Measurements from ENCODE around the gene IGLL5.

IGLL5 gene

DNA sequence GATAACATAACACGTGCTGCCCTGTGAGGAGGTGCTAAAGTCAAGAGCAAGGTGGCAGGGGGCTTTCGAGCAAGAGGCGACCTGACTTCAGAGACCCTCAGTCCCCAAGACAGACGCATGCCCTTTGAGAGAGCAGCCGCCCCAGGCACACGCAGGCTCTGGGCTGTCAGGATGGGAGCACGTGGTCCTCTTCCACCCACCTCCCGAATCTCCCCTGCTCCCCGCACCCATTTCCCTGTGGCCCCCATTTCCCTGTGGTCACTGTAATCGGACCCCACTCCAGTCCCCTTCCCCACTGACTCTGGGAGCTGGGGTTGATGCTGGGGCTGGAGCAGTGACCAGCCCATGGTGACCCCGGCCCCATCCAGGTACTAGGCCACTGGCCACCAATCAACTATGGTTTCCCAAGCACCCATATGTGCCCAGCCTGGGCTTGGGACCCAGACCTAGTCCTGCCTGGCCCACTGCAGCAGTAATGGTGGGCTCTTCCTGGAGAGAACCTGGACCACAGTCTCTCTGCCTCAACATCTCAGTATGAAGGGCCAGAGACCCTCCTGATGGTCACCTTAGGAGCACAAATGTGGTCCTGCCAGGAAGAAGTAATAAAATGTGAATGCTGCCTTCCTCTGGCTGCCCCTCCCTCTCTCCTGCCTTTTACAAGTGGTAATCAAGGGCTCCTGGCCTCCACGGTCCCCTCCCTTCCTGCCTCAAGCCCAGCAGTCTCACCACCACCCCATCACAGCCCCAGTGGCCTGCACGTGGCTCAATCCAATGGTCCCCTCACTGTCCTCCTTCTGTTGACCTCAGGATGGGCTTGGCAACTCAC, 39.0 kb downstream of the IGLL5 start:
- H3K4me3 ChIP-seq (ENCODE audit: low read depth, low read length) = no peak overlapping the region

DNA sequence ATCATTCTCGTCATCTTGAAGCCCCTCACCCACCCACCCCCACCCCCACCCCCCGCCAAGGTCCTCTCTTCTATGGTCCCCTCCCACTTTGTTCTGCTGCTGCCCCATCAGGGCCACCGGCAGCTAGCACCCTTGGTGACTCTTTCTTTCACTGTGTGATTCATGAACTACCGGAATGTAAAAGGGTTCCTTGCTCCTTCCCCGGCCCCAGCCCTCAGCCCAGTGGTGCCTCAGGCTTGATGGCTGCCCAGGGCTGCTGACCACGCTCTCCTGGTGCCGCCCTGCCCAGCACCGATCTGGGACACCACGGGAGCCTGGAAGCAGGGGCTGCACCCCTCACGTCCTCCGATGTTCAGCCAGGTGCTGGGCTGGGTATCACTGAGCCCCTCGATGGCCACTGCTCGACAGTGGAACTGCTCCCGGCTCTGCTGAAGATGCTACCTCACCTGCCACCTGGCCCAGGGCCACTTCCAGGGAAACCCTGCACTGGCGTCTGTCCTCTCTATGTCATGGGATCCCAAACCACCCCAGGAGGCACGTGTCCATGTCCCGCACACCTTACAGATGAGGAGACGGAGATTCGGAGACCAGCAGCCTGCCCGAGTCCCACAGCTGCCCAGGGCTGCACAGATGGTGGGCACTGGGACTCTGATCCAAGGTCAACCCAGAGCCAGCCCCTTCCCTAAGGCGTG, 39.7 kb downstream of the IGLL5 start:
- no peak overlapping the region for H3K4me3 ChIP-seq (ENCODE audit: low read depth, low read length)

DNA sequence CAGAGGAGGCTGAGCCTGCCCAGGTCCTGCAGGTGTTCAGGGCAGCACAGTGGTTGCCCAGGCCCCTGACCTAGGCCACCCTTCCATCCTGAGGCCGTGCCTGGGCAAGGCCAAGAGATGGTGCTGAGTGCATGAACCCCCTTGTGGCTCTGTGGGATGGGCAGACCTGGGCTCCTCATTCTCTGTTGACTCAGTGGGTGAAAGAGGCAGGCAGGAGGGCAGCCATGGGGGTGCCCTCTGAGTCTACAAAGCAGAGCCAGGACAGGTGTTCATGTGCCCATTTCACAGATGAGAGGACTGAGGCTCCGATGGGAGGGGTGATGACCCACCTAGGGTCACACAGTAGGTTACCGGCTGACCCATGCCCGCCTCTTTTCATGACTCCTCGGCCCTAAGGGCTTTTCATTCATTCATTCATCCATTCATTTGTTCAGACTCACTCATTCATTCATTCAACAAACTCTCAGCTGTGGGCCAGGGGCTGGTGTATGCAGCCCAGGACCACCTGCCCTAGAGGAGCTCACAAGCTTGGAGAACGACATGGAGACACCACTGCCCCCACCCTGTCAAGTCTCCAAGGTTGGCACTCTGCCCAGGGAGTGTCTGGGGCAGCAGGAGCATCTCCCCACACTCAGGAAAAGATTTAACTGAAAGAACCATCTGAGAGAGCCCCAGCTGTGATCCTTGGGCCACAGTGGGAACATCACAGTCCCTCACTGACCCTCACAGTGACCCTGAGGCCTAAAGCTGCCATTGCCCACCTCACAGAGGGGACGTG, 40.5 kb downstream of the IGLL5 start:
- no peak overlapping the region for H3K4me3 ChIP-seq (ENCODE audit: low read depth, low read length)

DNA sequence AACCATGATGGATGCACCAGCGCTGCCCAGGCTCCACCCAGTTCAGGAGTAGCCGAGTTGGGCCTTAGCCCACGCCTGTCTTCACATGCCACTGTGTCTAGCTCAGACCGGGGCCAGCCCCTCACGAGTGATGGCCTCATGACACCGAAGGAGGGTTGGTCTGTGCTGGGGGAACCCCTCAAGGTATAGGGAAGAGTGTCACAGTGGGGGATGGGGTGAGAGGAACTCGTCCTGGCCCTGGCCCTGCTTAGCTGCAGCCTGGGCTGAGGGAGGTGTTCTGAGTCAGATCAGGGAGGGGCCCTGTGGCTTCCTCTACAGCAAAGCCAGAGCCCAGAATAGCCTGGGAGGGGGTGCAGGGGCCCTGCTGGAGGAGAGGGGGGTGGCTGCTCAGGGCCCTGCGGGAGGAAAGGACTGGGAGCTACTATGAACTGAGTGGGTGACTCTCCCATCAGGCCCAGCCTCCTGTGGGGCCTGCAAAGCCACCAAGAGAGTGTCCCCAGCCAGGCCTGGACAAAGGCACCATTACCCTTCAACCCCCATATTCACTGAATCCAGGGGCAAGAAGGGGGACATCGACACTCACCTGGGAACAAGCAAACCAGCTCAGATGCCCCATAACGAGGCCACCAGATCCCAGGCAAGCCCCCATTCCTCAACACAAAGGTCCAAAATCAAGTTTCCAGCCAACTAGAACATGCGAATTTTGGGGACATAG, 41.2 kb downstream of the IGLL5 start:
- H3K4me3 ChIP-seq (ENCODE audit: low read depth, low read length) = no peak overlapping the region

DNA sequence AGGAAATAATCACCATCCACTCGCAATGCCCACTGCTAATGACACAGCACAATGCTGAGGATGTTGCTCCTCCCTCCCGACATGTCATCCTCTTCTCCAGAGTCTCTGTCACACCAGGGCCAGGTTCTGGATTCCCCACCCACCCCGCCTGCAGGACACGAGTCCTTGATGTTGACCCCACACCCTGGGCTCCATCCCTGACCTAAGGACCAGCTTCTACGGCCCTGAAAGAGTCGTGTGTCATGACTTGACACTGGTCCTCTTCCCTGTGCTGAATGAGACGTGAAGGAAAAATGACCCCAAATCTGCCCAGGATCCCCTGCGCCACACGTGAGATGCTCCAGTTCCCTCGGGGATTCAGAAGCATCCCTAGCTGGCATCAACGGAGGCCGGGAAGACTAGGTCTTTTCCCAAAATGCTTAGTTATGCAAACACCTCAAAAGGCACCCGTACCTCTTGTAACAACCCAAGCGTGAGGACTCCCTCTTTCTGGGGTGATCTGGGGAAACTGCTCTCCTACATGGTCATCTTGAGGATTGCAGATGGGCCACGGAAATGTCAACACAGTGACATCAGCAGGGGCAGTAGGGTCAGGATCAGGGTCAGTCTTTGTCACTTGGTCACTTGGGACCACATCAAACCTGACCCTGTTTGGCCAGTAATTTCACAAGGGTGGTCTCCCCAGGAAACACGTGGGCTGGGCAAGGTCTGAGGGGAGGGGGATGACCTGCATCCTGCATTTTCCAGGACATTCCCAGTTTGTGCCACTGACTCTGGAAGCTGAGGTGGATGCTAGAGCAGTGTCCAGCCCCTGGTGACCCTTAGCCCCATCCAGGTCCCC, 42.0 kb downstream of the IGLL5 start:
- no peak overlapping the region for H3K4me3 ChIP-seq (ENCODE audit: low read depth, low read length)

DNA sequence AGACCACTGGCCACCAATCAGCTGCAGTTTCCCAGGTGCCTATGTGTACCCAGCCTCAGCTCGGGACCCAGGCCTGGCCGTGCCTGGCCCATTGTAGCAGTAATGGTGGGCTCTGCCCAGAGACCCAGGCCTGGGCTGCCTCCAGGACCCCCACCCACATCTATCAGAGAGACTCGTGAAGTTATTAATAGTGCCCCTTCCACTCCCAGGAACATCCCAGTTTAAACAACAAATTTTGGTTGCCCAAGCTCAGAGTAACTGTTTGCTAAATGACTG, 42.5 kb downstream of the IGLL5 start:
- no peak overlapping the region for H3K4me3 ChIP-seq (ENCODE audit: low read depth, low read length)

DNA sequence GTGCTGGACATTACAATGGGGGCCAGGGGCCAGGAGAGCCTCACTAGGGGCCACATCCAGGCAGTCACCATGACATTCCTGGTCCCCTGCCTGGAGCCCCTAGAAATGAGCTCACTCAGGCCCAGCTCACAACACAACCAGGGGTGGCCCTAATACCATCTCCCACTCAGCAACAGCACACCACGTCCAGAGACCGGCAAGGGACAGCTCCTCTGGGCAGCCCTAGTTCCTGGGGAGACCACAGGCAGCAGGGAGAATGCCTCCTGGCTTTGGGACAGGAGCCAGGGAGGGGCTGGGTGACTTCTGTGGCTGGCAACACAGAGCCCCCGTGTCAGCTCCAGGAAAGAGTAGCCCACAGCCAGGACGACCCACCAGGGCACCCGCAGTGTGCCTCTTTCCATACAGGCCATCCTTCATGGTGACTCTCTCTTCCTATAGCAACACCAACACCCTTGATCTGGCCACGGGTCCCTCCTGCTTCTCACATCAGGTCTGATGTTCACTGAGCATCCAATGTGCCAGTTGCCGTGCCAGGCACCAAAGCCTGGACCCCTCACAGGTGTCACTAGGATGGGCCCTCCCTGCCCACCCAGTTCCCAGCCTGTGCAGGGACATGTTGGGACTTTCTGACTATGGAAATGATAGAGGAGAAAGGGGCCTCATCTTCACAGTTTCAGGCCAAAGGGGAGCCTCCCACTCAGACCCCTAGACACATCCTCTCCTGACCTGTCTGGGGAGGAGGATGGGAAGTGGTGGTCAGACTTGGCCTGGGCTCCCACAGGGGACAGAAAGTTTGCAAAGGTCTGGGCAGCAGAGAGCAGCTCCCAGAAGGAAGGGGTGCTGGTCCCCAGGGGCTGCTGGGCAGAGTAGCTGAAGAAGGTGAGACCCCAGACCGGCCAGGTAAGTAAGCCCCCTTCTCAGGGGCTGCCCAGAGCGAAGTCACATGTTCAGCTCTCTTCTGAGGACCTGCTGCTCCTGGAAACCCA, 43.2 kb downstream of the IGLL5 start:
- H3K4me3 ChIP-seq (ENCODE audit: low read depth, low read length) = no peak overlapping the region

DNA sequence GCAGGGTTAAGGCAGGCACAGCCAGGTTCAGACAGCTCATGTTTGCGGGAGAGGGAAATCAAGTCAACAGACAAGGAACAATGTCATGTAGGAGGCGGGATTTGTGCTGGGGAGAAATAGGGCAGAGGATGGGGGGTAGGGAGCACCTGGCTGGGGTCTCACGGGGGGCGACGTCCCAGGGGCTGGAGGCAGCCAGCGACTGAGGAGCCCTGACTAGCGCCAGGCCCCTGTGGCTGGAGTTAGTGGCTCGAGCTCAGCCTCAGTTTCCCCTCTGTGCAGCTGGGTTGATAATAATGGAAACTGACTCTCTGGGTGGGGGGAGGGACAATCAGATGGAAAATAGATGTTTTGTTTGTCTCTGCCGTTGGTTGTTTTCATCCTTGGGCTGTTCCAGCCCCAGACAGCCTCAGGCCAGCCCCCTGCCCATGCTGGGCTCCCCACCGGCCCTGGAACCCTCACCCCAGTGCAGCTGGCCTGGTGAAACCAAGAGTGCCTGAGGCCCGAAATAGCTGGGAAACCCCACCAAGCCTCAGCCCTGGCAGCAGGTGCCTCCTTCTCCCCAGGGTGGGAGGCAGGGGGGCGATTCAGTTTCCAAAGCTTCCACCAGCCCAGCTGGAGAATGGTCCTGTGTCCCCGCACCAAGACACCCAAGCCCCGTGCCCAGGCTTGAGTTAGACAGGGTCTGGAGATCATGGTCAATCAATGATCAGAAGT, 44.1 kb downstream of the IGLL5 start:
- H3K4me3 ChIP-seq (ENCODE audit: low read depth, low read length) = no peak overlapping the region

DNA sequence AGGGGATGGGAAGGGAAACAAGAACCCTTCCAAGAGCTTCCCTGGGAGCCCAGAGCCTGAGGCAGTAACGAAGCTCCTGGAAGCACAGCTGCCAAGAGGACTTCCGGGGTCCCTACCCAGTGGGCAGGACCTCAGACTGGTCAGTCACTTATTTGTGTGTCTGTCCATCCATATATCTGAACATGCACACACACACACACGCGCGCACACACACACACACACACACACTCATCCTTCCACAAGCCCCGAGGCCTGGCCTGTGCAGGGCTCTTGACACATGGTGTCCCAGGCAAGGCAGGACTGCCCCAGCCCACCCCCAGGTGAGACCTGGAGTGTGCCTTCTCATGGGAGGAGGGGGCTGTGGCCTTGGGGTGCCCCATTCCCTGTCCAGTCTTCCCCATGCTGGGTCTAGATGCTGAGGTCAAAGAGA, 44.9 kb downstream of the IGLL5 start:
- no peak overlapping the region for H3K4me3 ChIP-seq (ENCODE audit: low read depth, low read length)

DNA sequence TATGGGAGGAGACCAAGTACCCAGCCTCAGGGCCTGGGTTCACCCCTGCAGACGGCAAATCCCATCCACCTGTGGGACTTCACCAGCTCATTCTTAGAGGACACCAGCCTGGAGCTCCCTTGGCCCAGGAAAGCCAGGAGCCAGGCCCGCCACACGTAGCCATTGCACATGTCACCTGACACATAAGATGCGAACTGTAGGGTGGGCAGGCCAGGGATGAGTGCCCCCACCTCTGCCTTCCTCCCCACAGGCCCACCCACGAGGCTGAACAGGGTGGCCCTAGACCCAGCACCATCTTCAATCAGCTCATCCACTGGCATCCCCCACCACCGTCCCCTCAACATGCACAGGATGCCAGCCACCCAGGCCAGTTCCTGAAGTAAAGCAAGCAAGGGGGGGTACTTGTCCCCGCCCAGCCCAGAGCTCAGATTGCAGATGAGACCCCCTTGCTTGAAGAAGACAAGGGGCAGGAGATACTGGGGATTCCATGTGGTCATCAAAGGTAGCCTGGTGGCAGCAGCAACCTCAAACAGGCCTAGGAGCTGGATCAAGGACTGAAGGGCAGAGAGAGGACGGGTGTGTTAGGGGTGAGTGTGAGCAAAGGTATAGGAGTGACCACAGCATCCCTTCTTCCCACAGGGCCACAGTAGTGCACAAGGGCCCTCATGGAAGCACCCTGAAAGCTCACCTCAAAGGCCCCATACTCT, 45.6 kb downstream of the IGLL5 start:
- no peak overlapping the region for H3K4me3 ChIP-seq (ENCODE audit: low read depth, low read length)

DNA sequence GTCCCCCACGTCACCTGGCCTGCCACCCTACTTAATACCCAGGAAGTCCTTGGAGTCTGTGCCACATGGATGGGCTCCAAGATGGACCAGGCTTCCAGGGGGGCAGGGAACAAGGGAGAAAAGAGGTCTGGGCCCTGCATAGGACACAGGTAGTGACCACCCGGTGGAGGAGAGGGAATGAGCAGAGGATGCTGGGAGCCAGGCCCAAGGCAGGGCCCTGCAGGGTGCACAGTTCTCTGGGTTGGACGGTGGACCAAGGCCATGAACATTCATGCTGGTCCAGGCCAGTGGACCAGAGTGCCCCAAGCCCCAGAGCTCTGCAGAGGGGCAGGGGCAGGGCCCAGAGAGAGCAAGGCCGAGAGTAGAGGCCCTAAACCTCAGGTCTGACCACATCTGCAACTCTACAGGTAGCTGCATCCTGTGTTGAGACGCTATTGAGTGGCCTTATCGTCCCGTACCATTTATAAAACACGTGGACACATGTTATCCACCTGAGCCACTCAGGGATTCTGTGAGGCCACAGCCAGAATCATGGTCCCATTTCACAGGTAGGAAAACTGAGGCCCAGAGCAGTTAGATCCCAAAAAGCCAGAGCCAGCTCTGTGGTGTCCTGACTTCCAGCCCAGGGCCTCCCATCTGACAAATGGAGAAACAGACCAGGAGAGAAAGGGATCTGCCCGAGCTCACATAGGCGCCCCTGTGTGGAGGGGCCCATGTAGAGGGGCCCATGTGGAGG, 46.4 kb downstream of the IGLL5 start:
- no peak overlapping the region for H3K4me3 ChIP-seq (ENCODE audit: low read depth, low read length)

DNA sequence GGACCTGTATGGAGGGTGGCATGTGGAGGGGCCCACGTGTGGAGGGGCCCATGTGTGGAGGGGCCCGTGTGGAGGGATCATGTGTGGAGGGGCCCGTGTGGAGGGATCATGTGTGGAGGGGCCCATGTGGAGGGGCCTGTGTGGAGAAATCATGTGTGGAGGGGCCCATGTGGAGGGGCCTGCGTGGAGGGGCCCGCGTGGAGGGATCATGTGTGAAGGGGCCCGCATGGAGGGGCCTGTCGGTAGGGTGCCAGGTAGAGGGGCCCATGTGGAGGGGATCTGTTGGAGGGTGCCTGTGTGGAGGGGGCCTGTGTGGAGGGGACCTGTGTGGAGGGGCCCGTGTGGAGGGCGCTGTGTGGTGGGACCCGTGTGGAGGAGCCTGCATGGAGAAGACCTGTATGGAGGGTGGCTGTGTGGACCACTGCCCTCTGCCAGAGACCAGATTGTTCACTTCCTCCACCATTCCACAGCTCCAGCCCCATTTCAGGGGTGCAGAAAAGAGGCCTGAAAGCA, 47.0 kb downstream of the IGLL5 start:
- H3K4me3 ChIP-seq (ENCODE audit: low read depth, low read length) = no peak overlapping the region

DNA sequence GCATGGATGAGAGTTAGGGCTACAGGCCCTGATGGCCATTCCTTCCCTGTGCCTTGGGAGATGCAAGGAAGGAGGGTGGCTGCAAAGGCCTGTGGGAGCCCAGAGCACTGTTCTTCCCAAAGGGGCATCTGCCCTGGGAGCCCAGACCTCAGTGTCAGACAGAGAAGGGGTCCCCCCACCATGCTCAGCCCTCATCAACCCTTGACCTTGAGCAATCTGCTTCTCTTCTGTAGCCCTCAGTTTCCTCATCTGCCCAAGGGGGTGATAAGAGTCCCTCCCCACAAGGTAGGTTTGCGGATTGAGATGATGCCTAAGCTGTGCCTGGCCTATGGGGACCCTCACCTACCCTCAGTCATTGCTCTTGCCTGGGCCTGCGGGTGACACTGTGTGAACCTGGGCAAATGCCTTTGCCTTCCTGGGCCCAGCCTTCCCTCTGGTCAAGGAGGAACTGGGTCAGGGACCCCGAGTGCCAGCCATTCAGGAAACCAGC, 47.5 kb downstream of the IGLL5 start:
- no peak overlapping the region for H3K4me3 ChIP-seq (ENCODE audit: low read depth, low read length)

DNA sequence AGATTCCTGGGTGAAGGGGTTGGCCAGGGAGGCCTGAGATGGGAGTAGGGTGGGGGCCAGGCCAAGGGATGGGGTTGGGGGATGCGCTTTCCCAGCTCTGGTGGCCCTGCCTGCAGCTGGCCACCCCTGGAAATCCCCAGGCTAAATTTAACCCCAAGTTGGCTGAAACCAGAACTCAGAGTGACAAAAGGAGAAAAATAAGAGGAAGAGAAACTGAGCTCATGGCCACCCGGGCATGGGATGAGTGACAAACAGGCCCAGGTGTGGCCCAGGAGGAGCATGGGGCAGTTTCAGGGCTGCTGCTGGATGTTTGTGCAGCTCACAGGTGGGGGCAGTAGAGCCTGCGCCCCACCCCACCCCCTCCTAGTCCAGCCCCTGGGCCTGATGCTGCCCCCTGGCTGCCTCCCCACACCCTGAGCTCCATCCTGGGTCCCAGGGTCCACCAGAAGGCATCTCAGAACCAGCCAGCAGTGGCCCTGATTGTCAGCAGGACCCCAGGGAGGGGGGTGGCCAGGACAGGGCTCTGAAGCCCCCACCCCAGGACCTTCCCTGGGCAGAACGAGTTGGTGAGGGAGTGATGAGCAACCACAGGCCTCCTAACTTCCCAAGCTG, 48.0 kb downstream of the IGLL5 start:
- H3K4me3 ChIP-seq (ENCODE audit: low read depth, low read length) = no peak overlapping the region

DNA sequence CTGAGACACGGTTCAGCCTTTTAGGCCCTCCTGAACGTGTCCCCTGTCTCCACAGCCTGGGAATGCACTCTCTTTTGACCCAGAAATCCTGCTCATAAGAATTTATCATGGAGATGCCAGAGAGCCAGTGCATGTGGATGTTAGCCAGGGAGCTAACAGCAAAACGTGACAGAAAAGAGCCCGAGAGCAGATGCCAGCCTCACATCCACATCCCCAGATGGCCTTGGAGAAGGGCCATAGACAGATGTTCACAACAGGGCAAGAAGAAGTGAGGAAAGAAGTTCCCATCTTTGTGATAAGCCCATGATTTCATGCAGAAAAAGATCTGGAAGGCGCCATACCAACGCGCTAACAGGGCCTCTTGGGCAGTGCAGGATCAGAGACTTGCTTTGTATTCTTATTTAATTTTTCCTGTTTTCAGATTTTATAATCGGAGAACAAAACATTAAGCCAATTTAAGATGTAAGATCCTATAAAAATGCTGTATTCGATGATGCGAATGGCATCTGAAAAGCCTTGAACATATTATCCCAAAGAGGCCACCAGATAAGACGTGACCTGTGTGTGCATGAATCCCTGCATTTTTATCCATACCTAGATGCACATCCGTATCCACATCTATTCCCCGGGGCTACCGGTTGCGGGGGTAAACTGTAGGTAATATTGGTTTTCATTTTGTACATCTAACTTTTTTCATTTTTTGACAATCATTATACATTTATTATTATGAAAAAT, 48.7 kb downstream of the IGLL5 start:
- H3K4me3 ChIP-seq (ENCODE audit: low read depth, low read length) = no peak overlapping the region

Measured in iPS-11a (cell line).